Left lung (tissue), 14 donors: ENCODE results near the gene ZNHIT3. TPM values are rescaled to one million over a fixed set of nuclear protein-coding genes. Genes with fewer than 3 reads are reported as not detected.
A peak's percentile ranks its signal among the peaks of the same experiment; 100 is the strongest.
"Not testable (repeated sequence)": the region's sequence is repeated elsewhere in the genome, so short reads cannot be mapped to it uniquely, and the experiment has no call there.

Experiments
- ATAC-seq: fragments of 200-7000 bp; cut with Tn5 transposase; one replicate; pipeline ENCODE4 v1.9.1; 2020; ENCODE audit warnings: moderate library complexity
- DNase-seq, 4 donors: peaks; one replicate each; pipeline ENCODE4 v3.0.0-alpha.2; 2013 to 2020
- H3K27ac ChIP-seq, 2 donors: fragments of 200-600 bp; sonication (generic) in 1 of 2; one replicate each; pipeline versions ENCODE4 v1.5.0 to v1.8.0; 2020 to 2021
- H3K27me3 ChIP-seq, 2 donors: fragments of 200-600 bp; sonication (generic) in 1 of 2; one replicate each; pipeline versions ENCODE4 v1.5.0 to v1.8.0; 2020 to 2021
- H3K36me3 ChIP-seq, 2 donors: fragments of 200-600 bp; sonication (generic) in 1 of 2; one replicate each; pipeline versions ENCODE4 v1.5.0 to v1.8.0; 2020 to 2021
- H3K4me1 ChIP-seq, 2 donors: fragments of 200-600 bp; one replicate each; pipeline ENCODE4 v1.8.0; 2021
- H3K4me3 ChIP-seq, 2 donors: fragments of 200-600 bp; sonication (generic) in 1 of 2; one replicate each; pipeline versions ENCODE4 v1.5.0 to v1.8.0; 2020 to 2021; ENCODE audit warnings: mild to moderate bottlenecking in 1 of 2
- H3K9me3 ChIP-seq, 2 donors: fragments of 200-600 bp; sonication (generic) in 1 of 2; one replicate each; pipeline versions ENCODE4 v1.5.0 to v1.8.0; 2020 to 2021
- intact Hi-C, 2 donors: fragments of 100-400 bp; cut with DNase I; formaldehyde crosslinking; loops; one replicate each; pipeline versions ENCODE4 v1.11.2 to v1.14.2; 2022
- long read RNA-seq, 12 donors: library from polyadenylated mRNA in 2 of 12; unstranded in 2 of 12; transcript quantifications; one replicate each; pipeline ENCODE4 v2.0.0 and lab custom pipeline, GENCODE V29; 2019 to 2026
- polyA plus RNA-seq, 6 donors: library from polyadenylated mRNA; unstranded; fragments of 120-200 nt; gene quantifications; one replicate each; pipeline ENCODE4 v1.2.1, GENCODE V29; 2013; ENCODE audit not compliant: insufficient read length in 6 of 6
- total RNA-seq, 2 donors: library from RNA; stranded (reverse); fragmentation: NEBNext Ultra II Directional; extraction: Animal tissue kit (Norgen Biotek cat#: 25700); gene quantifications; one replicate each; pipeline ENCODE4 v1.2.1, GENCODE V29; 2021
- TF ChIP-seq, protein P1 (sequence below), 2 donors: fragments of 200-600 bp; sonication (generic) in 1 of 2; IDR thresholded peaks; one replicate each; pipeline versions ENCODE4 v1.5.0 to v1.8.0; 2021; ENCODE audit warnings: antibody characterized with exemption in 2 of 2
- donor health status: DM: no; HTN: yes; CAD: no.
- donor health status: DM: no; HTN: no; CAD: no.

ZNHIT3 gene
- total RNA-seq, result 10 to 100 TPM; 24.7 to 25.7 TPM
- 10 to 100 TPM; 52.5 to 65.1 (median 58.8) TPM for polyA plus RNA-seq
- long read RNA-seq, donor 1, full-length matches to known transcripts, result 55 of 71 reads
- long read RNA-seq, donor 1, partial matches to known transcripts, result 7 of 71 reads
- long read RNA-seq, donor 1, other reads (novel, unspliced or antisense), result 9 of 71 reads
- long read RNA-seq, donor 2, full-length matches to known transcripts, result 33 of 33 reads
- long read RNA-seq, donor 2, partial matches to known transcripts, result 0 of 33 reads
- long read RNA-seq, donor 2, other reads (novel, unspliced or antisense), result 0 of 33 reads
- long read RNA-seq, donor 3, transcript ZNHIT3-204 (5 exons, 951 nt), result major isoform, 31 of 39 reads
- long read RNA-seq, donor 3, partial matches to known transcripts, result 5 of 39 reads
- long read RNA-seq, donor 3, other reads (novel, unspliced or antisense), result 0 of 39 reads
- long read RNA-seq, donor 4, transcript ZNHIT3-204 (5 exons, 951 nt), result major isoform, 12 of 19 reads
- long read RNA-seq, donor 4, partial matches to known transcripts, result 0 of 19 reads
- long read RNA-seq, donor 4, other reads (novel, unspliced or antisense), result 3 of 19 reads
- long read RNA-seq, donor 5, transcript ZNHIT3-204 (5 exons, 951 nt), result major isoform, 36 of 44 reads
- long read RNA-seq, donor 5, transcript ZNHIT3-208 (4 exons, 926 nt), result minor isoform, 5 of 44 reads
- long read RNA-seq, donor 5, partial matches to known transcripts, result 0 of 44 reads
- long read RNA-seq, donor 5, other reads (novel, unspliced or antisense), result 0 of 44 reads
- long read RNA-seq, donor 6, full-length matches to known transcripts, result 62 of 62 reads
- long read RNA-seq, donor 6, partial matches to known transcripts, result 0 of 62 reads
- long read RNA-seq, donor 6, other reads (novel, unspliced or antisense), result 0 of 62 reads
- long read RNA-seq, donor 7, full-length matches to known transcripts, result 28 of 28 reads
- long read RNA-seq, donor 7, partial matches to known transcripts, result 0 of 28 reads
- long read RNA-seq, donor 7, other reads (novel, unspliced or antisense), result 0 of 28 reads
- long read RNA-seq, donor 8, transcript ZNHIT3-204 (5 exons, 951 nt), result major isoform, 20 of 128 reads
- long read RNA-seq, donor 8, partial matches to known transcripts, result 106 of 128 reads
- long read RNA-seq, donor 8, other reads (novel, unspliced or antisense), result 0 of 128 reads
- long read RNA-seq, donor 9, result 0 reads
- long read RNA-seq, donor 10, transcript ZNHIT3-204 (5 exons, 951 nt), result major isoform, 14 of 15 reads
- long read RNA-seq, donor 10, partial matches to known transcripts, result 0 of 15 reads
- long read RNA-seq, donor 10, other reads (novel, unspliced or antisense), result 0 of 15 reads
- long read RNA-seq, donor 11, result 0 reads
- long read RNA-seq, donor 12, transcript ZNHIT3-204 (5 exons, 951 nt), result major isoform, 21 of 25 reads
- long read RNA-seq, donor 12, partial matches to known transcripts, result 0 of 25 reads
- long read RNA-seq, donor 12, other reads (novel, unspliced or antisense), result 0 of 25 reads

DNA sequence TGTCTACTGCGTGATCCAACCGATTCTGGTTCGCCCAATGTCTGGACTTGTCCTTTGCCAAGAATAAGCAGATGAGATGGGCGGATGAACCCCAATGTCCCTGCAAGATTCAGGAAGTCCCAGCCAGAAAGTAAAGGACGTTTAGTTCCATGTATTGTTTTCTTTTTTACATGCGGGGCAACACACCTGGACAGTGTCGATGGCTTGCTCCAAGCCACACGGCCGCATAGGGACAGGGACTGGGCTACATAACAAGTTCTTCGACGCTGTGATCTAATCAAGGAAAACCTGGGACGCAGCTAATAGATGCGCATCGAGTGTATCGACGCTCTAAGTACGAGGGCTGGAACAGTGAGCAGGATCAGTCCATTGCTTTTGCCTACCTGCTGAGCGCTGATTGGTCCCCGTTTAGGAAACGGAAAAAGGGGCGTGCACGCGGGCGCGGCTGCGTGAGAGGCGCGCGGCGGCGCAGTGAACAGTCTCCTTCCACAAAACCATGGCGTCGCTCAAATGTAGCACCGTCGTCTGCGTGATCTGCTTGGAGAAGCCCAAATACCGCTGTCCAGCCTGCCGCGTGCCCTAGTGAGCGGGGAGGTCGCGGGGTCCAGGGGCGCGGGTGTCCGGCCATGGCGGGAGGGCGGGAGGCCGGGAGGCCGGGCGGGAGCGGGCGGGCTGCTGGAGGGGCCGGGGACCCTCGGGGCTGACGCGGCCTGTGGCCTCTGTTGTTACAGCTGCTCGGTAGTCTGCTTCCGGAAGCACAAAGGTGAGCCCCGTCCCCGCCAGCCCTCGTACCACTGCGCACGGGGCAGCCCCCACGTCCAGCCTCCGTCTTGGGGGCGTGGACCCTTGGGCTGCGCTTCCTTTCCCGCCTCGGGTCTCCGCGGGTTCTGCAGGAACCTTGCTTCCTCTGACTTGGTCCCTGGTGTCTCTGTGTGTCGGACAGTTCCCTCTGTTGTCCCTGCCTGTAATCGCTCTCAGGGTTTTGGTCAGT lies at the start of gene ZNHIT3:
Gene ZNHIT3, plus strand, starts transcription at position 478 of the 991 bp plus-strand sequence. Its CDS starts 19 bp downstream, at position 497.
- intact Hi-C loops, result no loop called here
- H3K36me3 ChIP-seq, result peaks cover 0 to 2% of the 10 kb centered on the region in 2 donors
- H3K4me3 ChIP-seq, result peak within 1 kb of the TSS; percentile 79 to 96

DNA sequence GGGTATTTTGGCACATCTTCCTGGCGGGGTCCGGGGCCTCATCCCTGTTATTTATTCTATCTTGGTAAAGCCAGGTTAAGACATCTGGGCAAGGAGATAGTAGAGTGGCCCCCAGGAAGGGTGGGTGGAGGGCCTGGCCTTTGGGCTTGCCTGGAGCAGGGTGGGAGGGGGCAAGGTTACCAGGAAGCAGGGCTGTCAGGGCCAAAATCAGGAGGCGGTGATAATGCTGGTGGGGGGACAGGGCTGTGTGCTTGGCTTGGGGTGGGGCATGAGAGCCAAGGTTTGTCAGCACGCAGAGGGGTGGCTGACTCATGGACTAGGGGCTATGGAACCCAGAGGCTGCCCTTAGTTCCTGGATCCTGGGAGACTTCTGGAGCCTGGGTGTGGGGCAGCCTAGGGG lies 44.7 kb upstream of the ZNHIT3 start:
- H3K4me3 ChIP-seq, intact Hi-C loops, H3K36me3 ChIP-seq, H3K27ac ChIP-seq, H3K9me3 ChIP-seq, H3K4me1 ChIP-seq, H3K27me3 ChIP-seq, ATAC-seq, DNase-seq: not testable (repeated sequence)

More for the DNA sequence above, at the start of gene ZNHIT3:
- ATAC-seq, result peak; percentile 95
- peaks cover 16 to 49% of the 10 kb centered on the region in 2 donors for H3K4me1 ChIP-seq
- TF ChIP-seq, protein P1, sequence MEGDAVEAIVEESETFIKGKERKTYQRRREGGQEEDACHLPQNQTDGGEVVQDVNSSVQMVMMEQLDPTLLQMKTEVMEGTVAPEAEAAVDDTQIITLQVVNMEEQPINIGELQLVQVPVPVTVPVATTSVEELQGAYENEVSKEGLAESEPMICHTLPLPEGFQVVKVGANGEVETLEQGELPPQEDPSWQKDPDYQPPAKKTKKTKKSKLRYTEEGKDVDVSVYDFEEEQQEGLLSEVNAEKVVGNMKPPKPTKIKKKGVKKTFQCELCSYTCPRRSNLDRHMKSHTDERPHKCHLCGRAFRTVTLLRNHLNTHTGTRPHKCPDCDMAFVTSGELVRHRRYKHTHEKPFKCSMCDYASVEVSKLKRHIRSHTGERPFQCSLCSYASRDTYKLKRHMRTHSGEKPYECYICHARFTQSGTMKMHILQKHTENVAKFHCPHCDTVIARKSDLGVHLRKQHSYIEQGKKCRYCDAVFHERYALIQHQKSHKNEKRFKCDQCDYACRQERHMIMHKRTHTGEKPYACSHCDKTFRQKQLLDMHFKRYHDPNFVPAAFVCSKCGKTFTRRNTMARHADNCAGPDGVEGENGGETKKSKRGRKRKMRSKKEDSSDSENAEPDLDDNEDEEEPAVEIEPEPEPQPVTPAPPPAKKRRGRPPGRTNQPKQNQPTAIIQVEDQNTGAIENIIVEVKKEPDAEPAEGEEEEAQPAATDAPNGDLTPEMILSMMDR (IDR thresholded peaks at IDR 0.05), result no peak
- peak within 1 kb of the TSS; percentile 72 to 75 for H3K27ac ChIP-seq
- DNase-seq, result peak; percentile 88 to 96 (median 94)
- H3K27me3 ChIP-seq, result peaks cover 3 to 26% of the 10 kb centered on the region in 2 donors
- H3K9me3 ChIP-seq, result no peaks in the 10 kb centered on the region

DNA sequence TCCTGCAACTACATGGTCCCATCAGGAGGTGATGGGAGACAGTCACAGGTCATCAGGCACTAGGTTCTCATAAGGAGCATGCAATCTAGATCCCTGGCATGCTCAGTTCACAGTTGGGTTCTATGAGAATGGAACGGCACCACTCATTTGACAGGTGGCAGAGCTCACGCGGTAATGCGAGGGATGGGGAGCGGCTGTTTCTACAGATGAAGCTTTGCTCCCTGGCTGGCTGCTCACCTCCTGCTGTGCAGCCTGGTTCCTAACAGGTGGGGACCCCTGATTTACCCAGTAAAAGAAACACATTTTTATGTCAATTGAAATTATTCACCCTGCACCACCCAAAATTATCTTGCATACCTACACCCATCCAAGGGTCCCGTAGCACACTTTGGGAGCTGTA lies 42.7 kb upstream of the ZNHIT3 start:
- ATAC-seq, result no peak
- DNase-seq, result no peak

DNA sequence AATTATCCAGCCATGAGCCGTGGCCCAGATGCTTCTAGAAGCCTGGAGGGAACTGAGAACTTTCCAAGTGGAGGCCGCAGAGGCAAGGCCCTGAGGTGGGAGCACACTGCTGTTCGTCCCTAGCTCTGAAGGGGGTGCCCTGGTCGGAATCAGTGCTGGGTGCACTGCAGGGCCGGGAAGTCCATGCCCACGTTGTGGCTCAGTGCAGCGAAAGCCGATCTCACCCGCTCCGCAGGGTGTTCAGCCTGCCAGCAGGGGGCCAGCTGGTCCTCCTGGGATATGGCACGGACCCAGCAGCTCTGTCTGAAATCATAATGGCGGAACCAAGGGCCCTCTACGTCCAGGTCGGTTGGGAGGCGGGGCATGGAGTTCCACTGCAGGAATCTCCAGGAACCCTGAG lies 36.5 kb upstream of the ZNHIT3 start:
- ATAC-seq, H3K4me3 ChIP-seq, intact Hi-C loops, H3K36me3 ChIP-seq, H3K4me1 ChIP-seq, H3K27ac ChIP-seq, DNase-seq, H3K9me3 ChIP-seq, H3K27me3 ChIP-seq: not testable (repeated sequence)

More for the DNA sequence above, 42.7 kb upstream of the ZNHIT3 start:
- Histone ChIP-seq H3K27me3 (no peaks in the 10 kb centered on the region), H3K27ac (no peak overlapping the region), H3K36me3 (no peaks in the 10 kb centered on the region), H3K4me3 (no peak overlapping the region), H3K4me1 (no peaks in the 10 kb centered on the region), H3K9me3 (no peaks in the 10 kb centered on the region)
- TF ChIP-seq, protein P1 (IDR thresholded peaks at IDR 0.05), result no peak
- intact Hi-C loops, result no loop called here

DNA sequence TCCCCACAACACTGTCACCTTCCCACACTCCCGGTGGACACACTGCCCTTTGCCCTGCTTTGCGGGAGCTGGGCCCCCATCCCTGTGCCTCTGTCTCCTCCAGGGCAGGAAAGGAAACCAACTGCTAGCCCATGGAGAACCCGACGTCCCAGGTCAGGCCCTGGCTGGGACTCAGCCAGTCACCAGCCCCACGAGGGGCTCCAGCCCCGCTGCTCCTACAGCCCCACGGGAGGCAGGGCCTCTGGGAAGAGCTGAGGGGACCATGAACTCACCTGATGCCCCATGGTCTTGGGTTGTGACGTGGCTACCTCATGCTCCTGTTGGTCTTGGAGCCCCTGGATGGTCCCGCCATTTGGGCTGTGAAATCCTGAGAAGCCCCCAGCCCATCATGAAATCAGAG lies 33.6 kb upstream of the ZNHIT3 start:
- intact Hi-C loops, H3K4me3 ChIP-seq, H3K9me3 ChIP-seq, H3K27me3 ChIP-seq, H3K4me1 ChIP-seq, ATAC-seq, DNase-seq, H3K27ac ChIP-seq, H3K36me3 ChIP-seq: not testable (repeated sequence)

- H3K9me3 ChIP-seq, H3K4me3 ChIP-seq, ATAC-seq, H3K4me1 ChIP-seq, DNase-seq, H3K36me3 ChIP-seq, intact Hi-C loops, H3K27ac ChIP-seq: not testable (repeated sequence)
- H3K27me3 ChIP-seq, result peaks cover 0 to 23% of the 10 kb centered on the region in 2 donors
These were observed 28.8 kb upstream of the ZNHIT3 start for GRCh38 chr17:36457701-36458100.
